K562 (cell line): ENCODE measurements around the gene SDHC. TPM values are rescaled to one million over a fixed set of nuclear protein-coding genes. Genes with fewer than 3 reads are reported as not detected.
A peak's percentile ranks its signal among the peaks of the same experiment; 100 is the strongest.

Experiments used
- CAMTA2 ChIP-seq: fragments of 250-450 bp; sonication (Bioruptor Pico); conservative IDR thresholded peaks from 2 replicates; pipeline ENCODE4 v1.5.1; 2022
- CBX1 ChIP-seq: sonication (generic); IDR thresholded peaks from 2 replicates; pipeline ENCODE4 v1.6.1; 2016; ENCODE audit warnings: antibody characterized with exemption, low read depth, mild to moderate bottlenecking
- FOXJ2 ChIP-seq: fragments of 200-800 bp; sonication (Bioruptor generic); IDR thresholded peaks from 2 replicates; pipeline ENCODE4 v1.6.1; 2016; ENCODE audit warnings: missing genetic modification characterization, missing compliant biosample characterization
- HNRNPL ChIP-seq: fragments of 200-400 bp; formaldehyde crosslinking; IDR thresholded peaks from 2 replicates; pipeline ENCODE4 v1.6.1; 2017; ENCODE audit warnings: low read depth, mild to moderate bottlenecking, low read length
- ILF3 ChIP-seq: fragments of 450-650 bp; IDR thresholded peaks from 2 replicates; pipeline ENCODE4 v1.6.1; 2018; ENCODE audit warnings: antibody characterized with exemption, mild to moderate bottlenecking, moderate library complexity, borderline replicate concordance
- MEF2D ChIP-seq: conservative IDR thresholded peaks from 2 replicates; pipeline ENCODE4 v1.6.1; 2016; ENCODE audit warnings: low read depth, missing genetic modification characterization, missing compliant biosample characterization
- PATZ1 ChIP-seq: fragments of 250-450 bp; sonication (Bioruptor Pico); IDR thresholded peaks from 2 replicates; pipeline ENCODE4 v1.5.0; 2020; ENCODE audit warnings: mild to moderate bottlenecking, borderline replicate concordance
- RB1 ChIP-seq: fragments of 450-650 bp; IDR thresholded peaks from 2 replicates; pipeline ENCODE4 v1.6.1; 2017; ENCODE audit warnings: low read depth, mild to moderate bottlenecking
- TRIM25 ChIP-seq: fragments of 450-650 bp; IDR thresholded peaks from 2 replicates; pipeline ENCODE4 v1.7.0; 2016; ENCODE audit warnings: borderline replicate concordance
- ZBTB40 ChIP-seq, 2 experiments: fragments of 450-650 bp in 1 of 2; sonication (generic) in 1 of 2; formaldehyde crosslinking in 1 of 2; IDR thresholded peaks; 2 replicates each; pipeline versions ENCODE4 v1.7.1 to v1.9.0; 2016 to 2022; ENCODE audit warnings: inconsistent platforms in 1 of 2, mild to moderate bottlenecking in 1 of 2, missing genetic modification reagents in 1 of 2
- ZNF224 ChIP-seq: sonication (generic); formaldehyde crosslinking; IDR thresholded peaks from 2 replicates; pipeline ENCODE4 v1.8.0; 2022; ENCODE audit warnings: mild to moderate bottlenecking, missing genetic modification reagents
- ZNF584 ChIP-seq: fragments of 200-800 bp; sonication (Bioruptor generic); IDR thresholded peaks from 2 replicates; pipeline ENCODE4 v1.6.1; 2016; ENCODE audit warnings: low read depth, mild to moderate bottlenecking, missing genetic modification characterization, missing compliant biosample characterization
- ZNF644 ChIP-seq: fragments of 200-800 bp; sonication (Bioruptor generic); IDR thresholded peaks from 2 replicates; pipeline ENCODE4 v1.6.1; 2016; ENCODE audit warnings: low read depth, missing genetic modification characterization, missing compliant biosample characterization
- ZNF717 ChIP-seq: fragments of 250-450 bp; sonication (Bioruptor Pico); IDR thresholded peaks from 2 replicates; pipeline ENCODE4 v1.5.0; 2021
- polyA plus RNA-seq, 8 experiments: library from polyadenylated mRNA; depleted of rRNA in 4 of 8; stranded (reverse) in 5 of 8; unstranded in 3 of 8; fragments of >200 nt; fragmentation: Nextera tagmentation in 2 of 8; fragmentation: Illumina TruSeq in 1 of 8; extraction: Ambion mirVana in 2 of 8; extraction: Trizol in 1 of 8; gene quantifications; 2 replicates each; pipeline versions ENCODE4 v1.2.1 to v1.2.3, GENCODE V29; 2011 to 2014; ENCODE audit warnings: inconsistent platforms in 1 of 8, missing spikeins in 1 of 8
- total RNA-seq, 7 experiments: library from RNA; depleted of rRNA in 6 of 7; stranded (reverse); fragments of >200 nt in 6 of 7; fragmentation: Illumina TruSeq in 2 of 7; extraction: Trizol in 2 of 7; gene quantifications; 2 replicates each; pipeline versions ENCODE4 v1.2.1 to v1.2.3, GENCODE V29; 2011 to 2021; ENCODE audit warnings: low replicate concordance in 1 of 7

SDHC gene
- total and polyA plus RNA-seq, 9 of the 15 experiments (the other 6 are each of a cell fraction or from before 2014, with no cell fraction given): 7.7 to 309 (median 174) TPM

GRCh38 chr1:161314201-161314981 lies at the start of gene SDHC (continued):
- TF ChIP-seq HNRNPL: no peak
- peak; percentile 80; the same call in 1 of the 2 replicates for TF ChIP-seq ZNF644 (tag)
- no peak for TF ChIP-seq CAMTA2 (CRISPR knock-in tag)
- TF ChIP-seq ZNF224: no peak
- TF ChIP-seq RB1: no peak; the same call in 1 of the 2 replicates
- peak; percentile 61; the same call in 1 of the 2 replicates for TF ChIP-seq CBX1
- peak; percentile 69; the same call in 1 of the 2 replicates for TF ChIP-seq ZNF584 (CRISPR knock-in tag)
- no peak for TF ChIP-seq ZNF717 (CRISPR knock-in tag)
- TF ChIP-seq TRIM25: no peak
- TF ChIP-seq PATZ1 (CRISPR knock-in tag): no peak
- no peak for TF ChIP-seq ILF3
- no peak for TF ChIP-seq FOXJ2
- no peak for TF ChIP-seq MEF2D (tag)
- TF ChIP-seq ZBTB40 (IDR thresholded peaks at IDR 0.05): peak; percentile 91
- no peak for TF ChIP-seq ZBTB40 (CRISPR knock-in tag; IDR thresholded peaks at IDR 0.05)
